DMS153 (cell line): ENCODE data around the gene SORD.
"Not testable (repeated sequence)": the region's sequence is repeated elsewhere in the genome, so short reads cannot be mapped to it uniquely, and the experiment has no call there.

ENCODE experiments used
- DNase-seq: peaks from one replicate; lab custom pipeline; 2025; lab: John Stamatoyannopoulos, UW

Gene SORD

GRCh38 chr15:45062301-45062700 lies 39.3 kb downstream of the SORD start:
- not testable (repeated sequence) for DNase-seq

GRCh38 chr15:45064386-45064785 lies 41.4 kb downstream of the SORD start:
- no peak for DNase-seq

- not testable (repeated sequence) for DNase-seq
These were observed 47.0 kb downstream of the SORD start for GRCh38 chr15:45069942-45070360.

GRCh38 chr15:45073602-45074001 lies 50.6 kb downstream of the SORD start:
- not testable (repeated sequence) for DNase-seq

GRCh38 chr15:45075440-45076320 lies 52.7 kb downstream of the SORD start:
- not testable (repeated sequence) for DNase-seq

GRCh38 chr15:45077391-45077790 lies 54.4 kb downstream of the SORD start:
- DNase-seq, result not testable (repeated sequence)

GRCh38 chr15:45079201-45079600 lies 56.2 kb downstream of the SORD start:
- not testable (repeated sequence) for DNase-seq

GRCh38 chr15:45079628-45080246 lies 56.7 kb downstream of the SORD start:
- not testable (repeated sequence) for DNase-seq

GRCh38 chr15:45080593-45080992 lies 57.6 kb downstream of the SORD start:
- not testable (repeated sequence) for DNase-seq

- DNase-seq, result not testable (repeated sequence)
These were observed 59.4 kb downstream of the SORD start for GRCh38 chr15:45082412-45082811.

GRCh38 chr15:45083223-45083622 lies 60.2 kb downstream of the SORD start:
- no peak for DNase-seq

- no peak for DNase-seq
These were observed 61.2 kb downstream of the SORD start for GRCh38 chr15:45084163-45084562.

- no peak for DNase-seq
These were observed 64.5 kb downstream of the SORD start for GRCh38 chr15:45087513-45087912.

GRCh38 chr15:45088801-45089711 lies 66.1 kb downstream of the SORD start:
- no peak for DNase-seq

GRCh38 chr15:45089712-45090373 lies 66.8 kb downstream of the SORD start:
- no peak for DNase-seq

- DNase-seq, result no peak
These were observed 68.2 kb downstream of the SORD start for GRCh38 chr15:45091161-45091560.

GRCh38 chr15:45091576-45091975 lies 68.6 kb downstream of the SORD start:
- no peak for DNase-seq

- no peak for DNase-seq
These were observed 70.0 kb downstream of the SORD start for GRCh38 chr15:45093013-45093412.

GRCh38 chr15:45093622-45094357 lies 70.8 kb downstream of the SORD start:
- DNase-seq, result no peak

GRCh38 chr15:45094358-45094730 lies 71.3 kb downstream of the SORD start:
- DNase-seq, result no peak

GRCh38 chr15:45095661-45096060 lies 72.7 kb downstream of the SORD start:
- DNase-seq, result no peak
